ENCODE data around the gene SLC6A6.

DNA sequence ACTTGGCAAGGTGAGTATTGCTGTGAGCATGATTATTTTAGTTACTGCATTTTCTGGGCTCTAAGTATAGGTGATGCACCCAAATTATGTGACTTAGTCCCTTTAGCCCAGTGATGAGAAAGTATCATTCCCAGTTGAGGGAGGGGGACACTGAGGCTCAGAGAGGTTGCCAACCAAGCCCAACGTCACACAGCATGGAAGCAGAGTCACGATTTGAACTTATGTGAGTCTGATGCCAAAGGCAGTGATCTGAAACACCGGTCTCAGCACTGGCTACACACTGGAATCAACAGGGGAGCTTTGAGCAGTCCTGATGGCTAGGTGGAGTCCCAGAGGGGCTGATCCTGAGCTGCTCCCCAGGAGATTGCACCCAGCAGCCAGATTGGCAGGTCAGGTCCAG lies 39.5 kb upstream of the SLC6A6 start:
- no peak for TF ChIP-seq POLR2AphosphoS5 (IDR thresholded peaks at IDR 0.05)
- TF ChIP-seq POLR2A (IDR thresholded peaks at IDR 0.05): no peak
- TF ChIP-seq, protein P1, sequence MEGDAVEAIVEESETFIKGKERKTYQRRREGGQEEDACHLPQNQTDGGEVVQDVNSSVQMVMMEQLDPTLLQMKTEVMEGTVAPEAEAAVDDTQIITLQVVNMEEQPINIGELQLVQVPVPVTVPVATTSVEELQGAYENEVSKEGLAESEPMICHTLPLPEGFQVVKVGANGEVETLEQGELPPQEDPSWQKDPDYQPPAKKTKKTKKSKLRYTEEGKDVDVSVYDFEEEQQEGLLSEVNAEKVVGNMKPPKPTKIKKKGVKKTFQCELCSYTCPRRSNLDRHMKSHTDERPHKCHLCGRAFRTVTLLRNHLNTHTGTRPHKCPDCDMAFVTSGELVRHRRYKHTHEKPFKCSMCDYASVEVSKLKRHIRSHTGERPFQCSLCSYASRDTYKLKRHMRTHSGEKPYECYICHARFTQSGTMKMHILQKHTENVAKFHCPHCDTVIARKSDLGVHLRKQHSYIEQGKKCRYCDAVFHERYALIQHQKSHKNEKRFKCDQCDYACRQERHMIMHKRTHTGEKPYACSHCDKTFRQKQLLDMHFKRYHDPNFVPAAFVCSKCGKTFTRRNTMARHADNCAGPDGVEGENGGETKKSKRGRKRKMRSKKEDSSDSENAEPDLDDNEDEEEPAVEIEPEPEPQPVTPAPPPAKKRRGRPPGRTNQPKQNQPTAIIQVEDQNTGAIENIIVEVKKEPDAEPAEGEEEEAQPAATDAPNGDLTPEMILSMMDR (IDR thresholded peaks at IDR 0.05 in 8 of 11, conservative IDR thresholded peaks at IDR 0.05 in 3 of 11): no peak

Measured in spleen (tissue), 7 donors.